Measurements from ENCODE around the gene BOK. TPM values are rescaled to one million over a fixed set of nuclear protein-coding genes. Genes with fewer than 3 reads are reported as not detected.

BOK gene
- total RNA-seq (2014; rRNA removed; shearing (Covaris generic)) (36.0 and 46.6 TPM in 2 replicates), polyA plus RNA-seq (2016; fragmentation: Nextera tagmentation; extraction: Ambion mirVana) (28.0 and 28.1 TPM in 2 replicates)

- no peaks in the 10 kb centered on the region for H3K9me2 ChIP-seq (ENCODE audit: insufficient read depth)
- peak within 1 kb of the TSS; percentile 79 for H3K9ac ChIP-seq
- in situ Hi-C loops (cut with MboI): no loop called here
- peak within 1 kb of the TSS; percentile 17 for H3K27ac ChIP-seq
- peaks cover 30% of the 10 kb centered on the region for H3K4me1 ChIP-seq (ENCODE audit: insufficient read depth)
- H3K9me3 ChIP-seq (ENCODE audit: low read depth): no peaks in the 10 kb centered on the region
- H3K4me2 ChIP-seq (ENCODE audit: unreplicated experiment): peak within 1 kb of the TSS; percentile 85
- no peaks in the 10 kb centered on the region for H3K27me3 ChIP-seq (replicated peaks; ENCODE audit: insufficient read depth)
- TF ChIP-seq EZH2 (IDR thresholded peaks at IDR 0.05; ENCODE audit: insufficient read depth, poor library complexity, severe bottlenecking) (no peak), EZH2phosphoT487 (IDR thresholded peaks at IDR 0.05; ENCODE audit: insufficient read depth, low read depth) (no peak)
- peak within 1 kb of the TSS; percentile 88 for H2AFZ ChIP-seq
- peak within 1 kb of the TSS; percentile 81 for H3K4me3 ChIP-seq
- H4K20me1 ChIP-seq (ENCODE audit: insufficient read depth): no peaks in the 10 kb centered on the region
- 2 to 5% methylated on average over 22 to 40 of the region's 98 CpGs for WGBS, 2 experiments (ENCODE audit: low coverage in 1 of 2, low lambda C conversion rate in 2 of 2, missing lambda C conversion rate in 2 of 2)
- H3F3A ChIP-seq (ENCODE audit: insufficient read depth): peaks cover 3% of the 10 kb centered on the region; the same call in 1 of the 2 replicates
- no peaks in the 10 kb centered on the region for H3K36me3 ChIP-seq (ENCODE audit: low read depth)
- peaks cover 29% of the 10 kb centered on the region for H3K79me2 ChIP-seq (ENCODE audit: insufficient read depth)
- DNase-seq: peak; percentile 89
Measured at GRCh38 chr2:241558532-241559322, at the start of gene BOK. BOK (plus strand) TSS chr2:241558745; CDS start chr2:241559484, 739 bp downstream.

- TF ChIP-seq EZH2phosphoT487 (IDR thresholded peaks at IDR 0.05; ENCODE audit: insufficient read depth, low read depth): no peak
- no peak for TF ChIP-seq EZH2 (IDR thresholded peaks at IDR 0.05; ENCODE audit: insufficient read depth, poor library complexity, severe bottlenecking)
- no peak for DNase-seq
- Histone ChIP-seq H3K4me3 (peak overlapping the region; percentile 82), H3F3A (ENCODE audit: insufficient read depth) (peaks cover 3% of the 10 kb centered on the region), H2AFZ (peak overlapping the region; percentile 88), H3K27me3 (replicated peaks; ENCODE audit: insufficient read depth) (no peaks in the 10 kb centered on the region), H3K9ac (peak overlapping the region; percentile 83), H3K4me1 (ENCODE audit: insufficient read depth) (peaks cover 1% of the 10 kb centered on the region; the same call in 1 of the 2 replicates), H3K4me2 (ENCODE audit: unreplicated experiment) (peak overlapping the region; percentile 91), H4K20me1 (ENCODE audit: insufficient read depth) (peaks cover 13% of the 10 kb centered on the region; the same call in 1 of the 2 replicates), H3K9me3 (ENCODE audit: low read depth) (no peaks in the 10 kb centered on the region), H3K9me2 (ENCODE audit: insufficient read depth) (no peaks in the 10 kb centered on the region), H3K36me3 (ENCODE audit: low read depth) (no peaks in the 10 kb centered on the region), H3K27ac (peak overlapping the region; percentile 36), H3K79me2 (ENCODE audit: insufficient read depth) (peaks cover 37% of the 10 kb centered on the region)
- 16 to 19% methylated on average over 24 of the region's 24 CpGs for WGBS, 2 experiments (ENCODE audit: low coverage in 1 of 2, low lambda C conversion rate in 2 of 2, missing lambda C conversion rate in 2 of 2)
- in situ Hi-C loops (cut with MboI): no loop called here
Measured at GRCh38 chr2:241509155-241509784, 49.3 kb upstream of the BOK start.

- Histone ChIP-seq H3K27me3 (replicated peaks; ENCODE audit: insufficient read depth) (no peaks in the 10 kb centered on the region), H3K36me3 (ENCODE audit: low read depth) (no peaks in the 10 kb centered on the region), H3F3A (ENCODE audit: insufficient read depth) (peaks cover 14% of the 10 kb centered on the region), H3K9me3 (ENCODE audit: low read depth) (no peaks in the 10 kb centered on the region), H3K27ac (no peak overlapping the region), H3K79me2 (ENCODE audit: insufficient read depth) (peaks cover 17% of the 10 kb centered on the region), H4K20me1 (ENCODE audit: insufficient read depth) (peaks cover 4% of the 10 kb centered on the region; the same call in 1 of the 2 replicates), H3K4me3 (no peak overlapping the region), H3K4me1 (ENCODE audit: insufficient read depth) (peaks cover 11% of the 10 kb centered on the region; the same call in 1 of the 2 replicates), H3K9ac (no peak overlapping the region), H2AFZ (no peak overlapping the region), H3K4me2 (ENCODE audit: unreplicated experiment) (no peak overlapping the region), H3K9me2 (ENCODE audit: insufficient read depth) (no peaks in the 10 kb centered on the region)
- DNase-seq: no peak
- in situ Hi-C loops (cut with MboI): no loop called here
- TF ChIP-seq EZH2 (IDR thresholded peaks at IDR 0.05; ENCODE audit: insufficient read depth, poor library complexity, severe bottlenecking) (no peak), EZH2phosphoT487 (IDR thresholded peaks at IDR 0.05; ENCODE audit: insufficient read depth, low read depth) (no peak)
- WGBS, 2 experiments (ENCODE audit: low coverage in 1 of 2, low lambda C conversion rate in 2 of 2, missing lambda C conversion rate in 2 of 2): 91 to 92% methylated on average over 6 of the region's 6 CpGs
Measured at GRCh38 chr2:241511091-241511741, 47.3 kb upstream of the BOK start.

GRCh38 chr2:241514553-241514952 lies 44.0 kb upstream of the BOK start:
- in situ Hi-C loops (cut with MboI): no loop called here
- H3K4me3 ChIP-seq: no peak overlapping the region
- 55 to 62% methylated on average over 5 of the region's 5 CpGs for WGBS, 2 experiments (ENCODE audit: low coverage in 1 of 2, low lambda C conversion rate in 2 of 2, missing lambda C conversion rate in 2 of 2)
- peak overlapping the region; percentile 13 for H3K27ac ChIP-seq
- H3K36me3 ChIP-seq (ENCODE audit: low read depth): no peaks in the 10 kb centered on the region
- no peaks in the 10 kb centered on the region for H3K9me2 ChIP-seq (ENCODE audit: insufficient read depth)
- H3K79me2 ChIP-seq (ENCODE audit: insufficient read depth): no peaks in the 10 kb centered on the region
- TF ChIP-seq EZH2phosphoT487 (IDR thresholded peaks at IDR 0.05; ENCODE audit: insufficient read depth, low read depth): no peak
- no peak for TF ChIP-seq EZH2 (IDR thresholded peaks at IDR 0.05; ENCODE audit: insufficient read depth, poor library complexity, severe bottlenecking)
- peak; percentile 50 for DNase-seq
- no peaks in the 10 kb centered on the region for H3K9me3 ChIP-seq (ENCODE audit: low read depth)
- H2AFZ ChIP-seq: peak overlapping the region; percentile 52
- peaks cover 14% of the 10 kb centered on the region for H3F3A ChIP-seq (ENCODE audit: insufficient read depth)
- H3K4me2 ChIP-seq (ENCODE audit: unreplicated experiment): no peak overlapping the region
- H3K27me3 ChIP-seq (replicated peaks; ENCODE audit: insufficient read depth): no peaks in the 10 kb centered on the region
- H3K9ac ChIP-seq: no peak overlapping the region
- H4K20me1 ChIP-seq (ENCODE audit: insufficient read depth): no peaks in the 10 kb centered on the region
- H3K4me1 ChIP-seq (ENCODE audit: insufficient read depth): peaks cover 11% of the 10 kb centered on the region; the same call in 1 of the 2 replicates
